Measurements from ENCODE around the gene NXT1.
"Not testable (repeated sequence)": the region's sequence is repeated elsewhere in the genome, so short reads cannot be mapped to it uniquely, and the experiment has no call there.

Gene NXT1

DNA sequence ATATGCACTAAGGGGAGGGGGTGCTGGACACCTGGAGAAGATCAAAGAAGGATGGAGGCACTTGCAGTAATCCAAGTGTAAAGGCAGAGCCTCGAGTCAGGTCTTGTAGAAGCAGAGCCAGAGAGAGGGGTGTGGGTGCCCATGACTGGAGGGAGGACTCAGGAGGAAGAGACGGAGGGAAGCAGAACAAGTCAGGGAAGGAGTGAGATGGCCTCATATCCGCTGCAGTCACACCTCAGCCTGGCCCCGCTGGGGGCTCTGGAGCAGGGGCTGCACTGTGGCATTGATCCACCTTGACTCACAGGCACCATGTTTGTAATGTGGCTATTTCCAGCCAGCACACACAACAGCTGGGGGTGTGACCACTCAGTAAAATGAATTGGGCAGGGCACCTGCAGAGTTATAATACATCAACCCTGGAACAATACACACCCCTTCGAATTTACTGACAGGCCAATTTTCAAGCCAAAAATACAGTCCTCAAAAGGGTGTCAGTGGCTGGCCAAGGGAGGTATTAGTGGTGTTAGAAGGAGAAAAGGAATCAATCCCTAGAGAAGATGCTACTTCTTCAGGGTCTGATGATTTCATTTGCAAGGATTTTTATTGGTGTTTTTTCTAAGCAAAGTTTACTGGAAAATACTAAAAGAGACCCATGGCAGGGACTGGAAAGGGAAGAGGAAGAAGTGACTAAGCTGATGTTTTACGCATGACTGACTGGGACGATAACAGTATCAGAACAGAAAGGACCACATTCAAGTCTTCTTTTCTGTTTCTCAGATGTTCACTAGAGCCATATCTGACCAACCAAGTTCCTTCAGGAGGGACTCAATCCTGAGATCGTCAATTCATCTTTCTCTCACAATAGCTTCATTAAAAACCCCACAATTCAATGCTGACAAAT, 18.9 kb upstream of the NXT1 start:
- DNase-seq (ENCODE audit: low read depth) = no peak

DNA sequence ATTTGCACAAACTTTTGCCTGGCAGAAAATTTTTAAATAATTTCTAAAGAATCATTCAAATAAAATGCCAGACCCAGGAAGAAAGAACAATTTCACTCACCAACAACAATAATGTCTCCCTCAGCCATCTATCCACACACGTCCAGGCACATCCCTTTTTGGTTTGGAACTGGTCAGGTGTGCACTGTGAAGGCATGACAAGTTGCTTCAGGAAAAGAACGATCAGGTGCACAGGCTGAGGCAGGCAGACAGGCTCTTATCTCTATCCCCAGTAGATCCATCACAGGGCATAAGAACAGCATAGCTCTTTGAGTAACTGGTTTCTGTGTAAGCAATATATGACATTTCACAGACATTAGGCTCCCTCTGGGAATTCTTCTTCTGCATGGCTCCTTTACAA, 18.1 kb upstream of the NXT1 start:
- DNase-seq (ENCODE audit: low read depth) = no peak

- DNase-seq (ENCODE audit: low read depth) = no peak
Observed at GRCh38 chr20:23334111-23334510, 16.5 kb upstream of the NXT1 start.

DNA sequence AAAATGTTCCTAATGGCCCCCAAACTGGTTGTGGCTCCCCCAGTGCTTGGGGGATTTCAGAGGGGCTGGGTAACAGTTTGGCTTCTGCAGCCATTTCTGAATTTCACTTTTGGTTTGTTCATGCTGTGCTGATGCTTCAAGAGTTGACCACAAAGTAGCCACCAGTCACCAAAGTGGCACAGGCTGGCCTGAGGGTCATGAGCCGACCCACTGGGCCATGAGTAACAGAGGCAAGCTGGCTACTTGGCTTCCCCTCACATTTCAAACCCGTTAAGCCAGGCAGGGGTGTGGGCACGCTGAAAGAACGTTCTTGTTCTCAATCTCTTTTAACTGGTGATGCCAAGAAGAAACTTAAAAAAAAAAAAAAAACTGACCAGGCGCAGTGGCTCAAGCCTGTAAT, 15.1 kb upstream of the NXT1 start:
- no peak for DNase-seq (ENCODE audit: low read depth)

GRCh38 chr20:23336476-23336875, 14.1 kb upstream of the NXT1 start:
- no peak for DNase-seq (ENCODE audit: low read depth)

GRCh38 chr20:23337312-23337711, 13.3 kb upstream of the NXT1 start:
- DNase-seq (ENCODE audit: low read depth) = no peak

GRCh38 chr20:23339986-23340385, 10.6 kb upstream of the NXT1 start:
- DNase-seq (ENCODE audit: low read depth) = no peak

DNA sequence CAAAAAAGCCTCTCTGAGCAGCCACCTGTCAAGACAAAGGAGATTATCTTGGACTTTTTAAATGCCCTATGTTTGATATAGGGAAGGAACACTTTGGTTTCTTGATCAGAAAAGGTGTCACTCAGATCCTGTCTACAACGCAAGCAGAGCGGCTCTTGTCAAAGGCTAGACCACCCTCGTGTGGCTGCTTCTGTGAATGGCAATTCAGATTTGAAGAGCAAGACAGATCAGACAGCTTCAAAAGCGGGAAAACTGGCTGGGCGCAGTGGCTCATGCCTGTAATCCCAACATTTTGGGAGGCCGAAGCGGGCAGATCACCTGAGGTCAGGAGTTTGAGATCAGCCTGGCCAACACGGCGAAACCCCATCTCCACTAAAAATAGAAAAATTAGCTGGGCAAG, 10.1 kb upstream of the NXT1 start:
- no peak for DNase-seq (ENCODE audit: low read depth)

GRCh38 chr20:23341073-23341472, 9.5 kb upstream of the NXT1 start:
- DNase-seq (ENCODE audit: low read depth) = no peak

GRCh38 chr20:23343590-23343989, 7.0 kb upstream of the NXT1 start:
- DNase-seq (ENCODE audit: low read depth) = no peak

DNA sequence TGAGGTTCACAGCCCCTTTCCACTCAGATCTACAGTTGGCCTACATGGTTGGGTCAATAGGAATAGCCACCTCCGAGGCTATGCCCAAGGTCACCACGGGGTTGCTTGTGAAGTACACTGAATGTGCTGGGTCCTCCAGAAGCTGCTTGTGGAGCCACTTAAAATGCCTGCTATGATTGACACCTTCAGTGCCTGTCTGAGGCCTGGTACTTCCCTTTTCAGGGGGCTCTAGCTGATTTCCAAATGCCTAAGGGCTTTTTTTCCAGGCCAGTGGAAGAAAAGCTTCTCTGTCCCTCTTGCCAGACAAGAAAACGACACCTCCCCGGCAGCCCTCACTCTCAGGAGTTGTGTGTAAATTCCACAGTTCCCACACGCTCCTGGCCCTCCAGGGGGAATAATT, 6.3 kb upstream of the NXT1 start:
- DNase-seq (ENCODE audit: low read depth) = no peak

- DNase-seq (ENCODE audit: low read depth) = no peak
Observed at GRCh38 chr20:23346002-23346401, 4.6 kb upstream of the NXT1 start.

GRCh38 chr20:23347791-23348190, 2.8 kb upstream of the NXT1 start:
- no peak for DNase-seq (ENCODE audit: low read depth)

DNA sequence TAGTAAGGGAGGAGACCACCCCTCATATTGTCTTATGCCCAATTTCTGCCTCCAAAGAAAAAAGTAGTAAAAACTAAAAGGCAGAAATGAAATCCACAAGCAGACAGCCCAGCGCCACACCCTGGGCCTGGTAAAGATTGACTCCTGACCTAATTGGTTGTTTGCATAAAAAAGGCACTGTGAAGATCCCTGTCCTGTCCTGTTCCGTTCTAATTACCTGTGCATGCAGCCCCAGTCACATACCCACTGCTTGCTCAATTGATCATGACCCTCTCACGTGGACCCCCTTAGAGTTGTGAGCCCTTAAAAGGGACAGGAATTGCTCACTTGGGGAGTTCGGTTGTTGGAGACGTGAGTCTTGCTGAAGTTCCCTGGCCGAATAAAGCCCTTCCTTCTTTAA, 2.1 kb upstream of the NXT1 start:
- not testable (repeated sequence) for DNase-seq (ENCODE audit: low read depth)

DNA sequence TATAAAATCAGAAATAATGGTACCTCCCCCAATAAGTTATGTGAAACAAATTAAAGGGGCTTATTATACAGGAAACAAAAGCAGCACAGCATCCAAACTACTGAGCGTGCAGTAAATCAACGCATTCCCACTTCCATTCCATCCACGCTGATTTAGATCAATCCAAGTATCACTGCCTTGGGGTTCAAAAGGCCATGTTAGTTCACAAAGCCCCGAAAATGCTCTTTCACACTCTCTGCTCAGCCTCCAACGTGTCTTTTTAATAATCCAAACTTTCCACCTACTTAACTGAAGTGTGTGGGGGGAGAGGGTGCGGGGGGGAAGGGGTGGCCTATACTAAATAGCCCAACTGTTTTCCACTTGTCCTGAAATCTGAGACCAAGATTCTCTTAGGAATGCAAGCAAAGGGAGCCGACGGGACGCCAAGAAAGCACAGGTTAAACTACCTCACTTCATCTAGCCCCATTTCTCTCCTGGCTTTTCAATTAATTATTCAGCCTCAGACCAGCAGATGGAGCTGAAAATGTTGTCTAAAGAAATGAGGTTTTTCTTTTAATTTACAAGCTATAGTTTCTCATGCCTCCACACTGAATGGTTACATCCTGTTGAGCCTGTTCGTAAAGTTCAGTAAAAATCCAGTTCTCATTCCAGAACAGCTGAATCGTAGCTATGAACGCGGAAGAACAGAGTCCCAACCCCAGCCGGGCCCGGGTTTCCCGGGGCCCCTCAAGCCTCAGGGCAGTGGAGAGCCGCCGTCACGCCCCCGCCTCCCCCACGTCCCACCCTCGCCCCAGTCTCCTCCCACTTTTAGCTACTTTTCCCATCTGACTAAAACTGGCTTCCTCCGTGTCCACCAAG, 1.0 kb upstream of the NXT1 start:
- DNase-seq (ENCODE audit: low read depth) = peak; percentile 65

- DNase-seq (ENCODE audit: low read depth) = peak; percentile 45
Observed at GRCh38 chr20:23350904-23351838, 580 bp downstream of the NXT1 start.

DNA sequence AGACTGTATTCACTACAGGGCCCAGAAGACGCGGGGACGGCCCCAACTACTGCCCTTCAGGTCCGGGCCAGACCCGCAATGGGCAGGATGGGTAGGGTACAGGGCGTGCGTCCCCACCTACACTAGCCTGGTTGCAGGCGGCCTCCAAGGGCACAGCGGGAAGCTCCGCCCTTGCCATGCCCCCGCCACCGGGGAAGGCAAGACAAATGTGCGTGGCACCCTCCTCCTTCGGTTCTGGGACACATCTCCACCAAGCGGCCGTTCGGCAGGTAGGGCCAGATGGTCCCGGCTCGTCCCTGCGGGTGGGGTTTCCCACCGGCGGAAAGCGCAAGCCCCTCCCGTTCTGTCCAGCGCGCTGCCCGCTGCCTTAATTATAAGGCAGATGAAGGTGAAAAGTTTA, 5.6 kb downstream of the NXT1 start:
- no peak for DNase-seq (ENCODE audit: low read depth)

- DNase-seq (ENCODE audit: low read depth) = peak; percentile 100
Observed at GRCh38 chr20:23357767-23358562, 7.4 kb downstream of the NXT1 start.

DNA sequence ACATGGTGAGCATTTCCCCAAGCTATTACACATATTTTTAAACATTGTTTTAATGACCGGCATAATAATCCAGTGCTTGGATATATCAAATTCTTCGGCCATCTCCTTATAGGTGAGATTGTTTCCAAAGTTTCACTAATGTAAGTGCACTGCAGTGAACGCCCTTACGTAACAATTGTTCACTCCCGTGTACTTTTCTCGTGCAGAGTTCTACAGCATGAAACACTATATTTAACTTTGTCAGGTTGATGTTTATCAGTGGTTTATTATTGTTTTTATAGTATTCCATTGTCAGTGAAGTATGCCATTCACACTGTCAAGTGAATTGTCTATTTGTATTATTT, 7.9 kb downstream of the NXT1 start:
- DNase-seq (ENCODE audit: low read depth) = no peak

GRCh38 chr20:23358923-23359593, 8.5 kb downstream of the NXT1 start:
- no peak for DNase-seq (ENCODE audit: low read depth)

DNA sequence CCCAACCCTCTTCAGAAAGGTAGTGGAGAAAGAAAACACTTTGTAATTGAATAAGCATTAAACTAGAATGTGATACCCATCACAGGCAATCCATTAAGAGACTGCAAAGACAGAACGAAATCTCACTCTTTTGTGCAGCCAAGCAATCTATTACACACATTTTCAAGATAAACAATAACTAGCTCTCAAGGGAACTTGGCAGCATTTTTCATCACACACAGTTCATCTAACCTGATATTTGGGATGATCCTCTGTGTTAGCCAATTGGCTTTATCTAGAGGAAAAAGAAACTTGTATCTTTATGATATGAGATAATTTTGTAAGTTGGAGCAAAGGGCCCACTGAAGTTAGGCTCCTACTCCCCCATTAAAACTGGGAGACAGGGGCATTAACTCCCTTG, 9.9 kb downstream of the NXT1 start:
- DNase-seq (ENCODE audit: low read depth) = no peak
